HL-60/S4 (cell line): Measurements from ENCODE around the gene NOTO.

Experiments
- in situ Hi-C: fragments of 300-500 bp; cut with MboI; formaldehyde crosslinking; loops from 2 replicates; pipeline ENCODE4 v1.14.3; 2022; ENCODE audit warnings: low sequenced_read_pairs

NOTO gene

GRCh38 chr2:73255907-73256617, 53.7 kb downstream of the NOTO start:
- in situ Hi-C loops, result no loop called here

- in situ Hi-C loops, result no loop called here
These were observed 54.2 kb downstream of the NOTO start for GRCh38 chr2:73256618-73256922.

GRCh38 chr2:73257021-73257420, 54.6 kb downstream of the NOTO start:
- in situ Hi-C loops, result no loop called here

- in situ Hi-C loops, result no loop called here
These were observed 55.2 kb downstream of the NOTO start for GRCh38 chr2:73257425-73258125.

- in situ Hi-C loops, result no loop called here
These were observed 56.0 kb downstream of the NOTO start for GRCh38 chr2:73258186-73258912.

- in situ Hi-C loops, result no loop called here
These were observed 56.5 kb downstream of the NOTO start for GRCh38 chr2:73258913-73259215.

- in situ Hi-C loops, result no loop called here
These were observed 56.9 kb downstream of the NOTO start for GRCh38 chr2:73259276-73259675.

- in situ Hi-C loops, result no loop called here
These were observed 57.4 kb downstream of the NOTO start for GRCh38 chr2:73259704-73260337.

GRCh38 chr2:73260338-73260984, 58.1 kb downstream of the NOTO start:
- in situ Hi-C loops, result no loop called here
